Measurements from ENCODE around the gene SYT17. TPM values are rescaled to one million over a fixed set of nuclear protein-coding genes. Genes with fewer than 3 reads are reported as not detected.

SYT17 gene
- total RNA-seq, 1 donor from 2014 or later, result 25.4 TPM

GRCh38 chr16:19235478-19235877 lies 67.4 kb downstream of the SYT17 start:
- intact Hi-C loops (cut with micrococcal nuclease), result no loop called here
- H3K36me3 Mint-ChIP-seq (ENCODE audit: low read depth), result peaks cover 51% of the 10 kb centered on the region
- H3K9me3 Mint-ChIP-seq, result peaks cover 14% of the 10 kb centered on the region
- no peak overlapping the region for H3K27ac Mint-ChIP-seq
- no peaks in the 10 kb centered on the region for H3K4me1 Mint-ChIP-seq
- CTCF ChIA-PET, result no interaction called here
- no peak overlapping the region for H3K4me3 Mint-ChIP-seq
- POLR2A ChIA-PET, result no interaction called here
- ATAC-seq (ENCODE audit: low read depth), result no peak
- no peak for DNase-seq
- TF ChIP-seq, protein P1, sequence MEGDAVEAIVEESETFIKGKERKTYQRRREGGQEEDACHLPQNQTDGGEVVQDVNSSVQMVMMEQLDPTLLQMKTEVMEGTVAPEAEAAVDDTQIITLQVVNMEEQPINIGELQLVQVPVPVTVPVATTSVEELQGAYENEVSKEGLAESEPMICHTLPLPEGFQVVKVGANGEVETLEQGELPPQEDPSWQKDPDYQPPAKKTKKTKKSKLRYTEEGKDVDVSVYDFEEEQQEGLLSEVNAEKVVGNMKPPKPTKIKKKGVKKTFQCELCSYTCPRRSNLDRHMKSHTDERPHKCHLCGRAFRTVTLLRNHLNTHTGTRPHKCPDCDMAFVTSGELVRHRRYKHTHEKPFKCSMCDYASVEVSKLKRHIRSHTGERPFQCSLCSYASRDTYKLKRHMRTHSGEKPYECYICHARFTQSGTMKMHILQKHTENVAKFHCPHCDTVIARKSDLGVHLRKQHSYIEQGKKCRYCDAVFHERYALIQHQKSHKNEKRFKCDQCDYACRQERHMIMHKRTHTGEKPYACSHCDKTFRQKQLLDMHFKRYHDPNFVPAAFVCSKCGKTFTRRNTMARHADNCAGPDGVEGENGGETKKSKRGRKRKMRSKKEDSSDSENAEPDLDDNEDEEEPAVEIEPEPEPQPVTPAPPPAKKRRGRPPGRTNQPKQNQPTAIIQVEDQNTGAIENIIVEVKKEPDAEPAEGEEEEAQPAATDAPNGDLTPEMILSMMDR (IDR thresholded peaks at IDR 0.05), result no peak
- no peaks in the 10 kb centered on the region for H3K27me3 Mint-ChIP-seq

DNA sequence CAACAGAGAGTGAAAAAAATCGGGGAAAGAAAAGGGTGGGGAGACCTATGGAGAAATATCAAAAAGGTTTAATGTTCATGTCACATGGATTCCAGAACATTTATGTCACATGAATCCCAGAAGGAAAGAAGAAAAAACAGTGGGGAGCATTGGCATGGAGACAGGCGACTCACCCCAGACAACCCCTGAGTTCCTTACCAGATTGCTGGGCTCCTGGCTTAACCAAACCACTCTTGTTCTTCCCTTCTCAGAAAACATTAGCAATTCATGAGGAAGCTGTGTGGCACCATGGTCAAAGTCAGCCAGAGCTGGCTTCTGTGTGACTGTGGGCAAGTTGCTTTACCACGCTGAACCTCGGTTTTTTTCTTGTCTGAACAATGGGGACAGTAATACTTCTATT lies 67.8 kb downstream of the SYT17 start:
- Mint-ChIP-seq H3K4me3 (no peak overlapping the region), H3K27ac (no peak overlapping the region), H3K4me1 (no peaks in the 10 kb centered on the region), H3K36me3 (ENCODE audit: low read depth) (peaks cover 49% of the 10 kb centered on the region), H3K9me3 (peaks cover 14% of the 10 kb centered on the region), H3K27me3 (no peaks in the 10 kb centered on the region)
- CTCF ChIA-PET, result no interaction called here
- TF ChIP-seq, protein P1 (IDR thresholded peaks at IDR 0.05), result no peak
- DNase-seq (no peak), ATAC-seq (ENCODE audit: low read depth) (no peak)
- intact Hi-C loops (cut with micrococcal nuclease), result no loop called here
- POLR2A ChIA-PET, result no interaction called here

DNA sequence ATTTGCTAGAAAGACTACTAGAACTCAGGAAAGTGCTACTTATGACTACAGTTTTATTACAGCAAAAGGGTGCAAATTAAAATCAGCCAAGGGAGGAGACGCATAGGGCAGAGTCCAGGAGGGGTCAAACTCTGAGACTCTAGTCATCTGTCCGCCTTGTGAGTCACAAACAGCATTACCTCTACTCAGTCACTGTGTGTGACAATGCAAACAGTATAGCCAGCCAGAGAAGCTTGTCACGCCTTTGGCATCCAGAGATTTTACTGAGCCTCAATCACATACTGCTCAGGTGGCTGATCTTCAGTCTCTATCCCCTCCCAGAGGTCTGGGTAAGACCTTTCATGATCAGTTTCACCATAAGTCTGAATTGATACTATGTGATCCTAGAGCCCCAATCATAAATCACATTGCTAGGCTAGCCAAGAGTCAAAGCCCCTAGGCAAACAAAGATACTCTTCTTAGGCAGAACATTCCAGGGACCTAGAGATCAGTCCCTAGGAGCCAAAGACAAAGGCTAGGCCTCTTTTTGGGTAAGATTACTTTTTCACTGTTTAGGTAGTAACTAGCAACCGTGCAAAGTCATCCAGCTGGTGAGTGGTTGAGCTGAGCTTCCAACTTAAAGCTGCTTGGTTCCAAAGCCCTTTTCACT lies 68.6 kb downstream of the SYT17 start:
- ChIA-PET POLR2A (no interaction called here), CTCF (no interaction called here)
- no peaks in the 10 kb centered on the region for H3K4me1 Mint-ChIP-seq
- peaks cover 14% of the 10 kb centered on the region for H3K9me3 Mint-ChIP-seq
- peaks cover 47% of the 10 kb centered on the region for H3K36me3 Mint-ChIP-seq (ENCODE audit: low read depth)
- intact Hi-C loops (cut with micrococcal nuclease), result no loop called here
- TF ChIP-seq, protein P1 (IDR thresholded peaks at IDR 0.05), result no peak
- H3K27ac Mint-ChIP-seq, result no peak overlapping the region
- no peak overlapping the region for H3K4me3 Mint-ChIP-seq
- ATAC-seq (ENCODE audit: low read depth) (no peak), DNase-seq (no peak)
- no peaks in the 10 kb centered on the region for H3K27me3 Mint-ChIP-seq

DNA sequence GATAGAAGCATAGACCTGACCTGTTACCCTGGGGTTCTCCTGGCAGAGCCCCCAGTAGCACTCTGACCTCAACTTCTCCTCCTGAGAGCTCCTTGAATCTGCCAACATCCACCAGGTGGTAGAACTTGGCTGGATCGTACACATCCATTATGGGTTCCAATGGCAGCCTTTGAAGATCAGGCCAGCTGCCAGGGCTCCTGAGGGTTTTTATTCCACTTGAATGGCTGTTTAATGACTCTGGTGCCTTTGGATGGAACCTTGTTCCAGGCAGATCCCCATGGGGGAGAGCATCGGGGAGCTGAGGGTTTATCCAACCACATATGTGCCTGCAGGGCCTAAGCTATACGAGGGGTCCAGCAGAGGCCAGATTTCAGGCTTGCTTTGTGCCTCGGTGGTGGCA lies 70.4 kb downstream of the SYT17 start:
- H3K9me3 Mint-ChIP-seq, result peaks cover 14% of the 10 kb centered on the region
- ATAC-seq (ENCODE audit: low read depth) (no peak), DNase-seq (no peak)
- intact Hi-C loops (cut with micrococcal nuclease), result no loop called here
- no peaks in the 10 kb centered on the region for H3K27me3 Mint-ChIP-seq
- no peak overlapping the region for H3K4me3 Mint-ChIP-seq
- CTCF ChIA-PET, result no interaction called here
- no peaks in the 10 kb centered on the region for H3K4me1 Mint-ChIP-seq
- H3K36me3 Mint-ChIP-seq (ENCODE audit: low read depth), result peaks cover 39% of the 10 kb centered on the region
- H3K27ac Mint-ChIP-seq, result no peak overlapping the region
- TF ChIP-seq, protein P1 (IDR thresholded peaks at IDR 0.05), result no peak
- POLR2A ChIA-PET, result no interaction called here

GRCh38 chr16:19239511-19240155 lies 71.6 kb downstream of the SYT17 start:
- ATAC-seq (ENCODE audit: low read depth) (no peak), DNase-seq (no peak)
- ChIA-PET CTCF (no interaction called here), POLR2A (no interaction called here)
- Mint-ChIP-seq H3K9me3 (peaks cover 13% of the 10 kb centered on the region), H3K27ac (no peak overlapping the region), H3K4me1 (no peaks in the 10 kb centered on the region), H3K4me3 (no peak overlapping the region), H3K27me3 (no peaks in the 10 kb centered on the region), H3K36me3 (ENCODE audit: low read depth) (peaks cover 40% of the 10 kb centered on the region)
- TF ChIP-seq, protein P1 (IDR thresholded peaks at IDR 0.05), result no peak
- intact Hi-C loops (cut with micrococcal nuclease), result no loop called here
